ENCODE data around the gene PMPCA.
A peak's percentile ranks its signal among the peaks of the same experiment; 100 is the strongest.

PMPCA gene

DNA sequence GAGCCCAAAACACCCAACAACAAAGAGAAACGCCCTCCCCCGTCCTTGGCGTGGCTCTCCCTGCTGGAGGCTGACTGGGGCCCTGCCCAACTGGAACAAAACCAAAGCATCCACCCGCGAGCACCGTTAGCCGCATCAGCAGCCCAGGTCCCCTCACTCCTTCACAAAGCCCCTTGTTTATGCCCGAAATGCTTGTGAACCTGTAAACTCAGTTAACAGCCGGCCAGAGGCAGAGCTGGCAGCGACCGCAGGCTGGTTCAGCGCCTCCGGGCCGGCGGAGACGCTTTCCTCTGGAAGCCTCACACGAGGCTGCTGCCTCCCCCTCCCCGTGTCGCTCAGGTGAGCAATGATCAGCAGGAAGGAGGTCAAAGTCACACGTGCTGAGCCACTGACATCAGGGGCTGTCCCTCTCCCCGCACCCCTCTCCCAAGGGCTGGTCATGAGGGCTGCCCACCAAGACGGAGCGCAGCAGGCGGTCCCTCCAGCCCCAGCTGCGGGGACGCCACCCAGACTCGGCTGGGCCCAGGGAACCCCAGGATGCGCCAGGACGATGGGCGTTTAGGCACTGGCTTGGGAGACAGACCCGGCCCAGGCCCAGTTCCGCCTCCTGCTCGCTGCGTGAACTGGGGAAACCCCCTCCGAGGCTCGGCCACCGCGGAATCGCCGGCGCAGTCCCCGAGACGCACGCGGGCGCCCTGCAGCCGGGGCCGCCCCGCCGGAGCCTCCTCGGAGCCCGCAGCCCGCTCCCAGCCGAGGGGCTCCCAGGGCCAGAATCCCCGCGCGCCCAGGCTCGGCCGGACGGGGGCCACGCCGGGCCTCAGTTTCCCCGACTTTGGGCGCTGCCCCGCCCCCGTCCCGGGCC is 11.1 kb upstream of the PMPCA start:
- DNase-seq (ENCODE audit: low read depth), result no peak
- no peak for TF ChIP-seq CTCF (IDR thresholded peaks at IDR 0.05; ENCODE audit: low read depth, low read length, missing control alignments)
- H3K4me3 ChIP-seq (ENCODE audit: low read depth, low read length), result peak overlapping the region; percentile 93

DNA sequence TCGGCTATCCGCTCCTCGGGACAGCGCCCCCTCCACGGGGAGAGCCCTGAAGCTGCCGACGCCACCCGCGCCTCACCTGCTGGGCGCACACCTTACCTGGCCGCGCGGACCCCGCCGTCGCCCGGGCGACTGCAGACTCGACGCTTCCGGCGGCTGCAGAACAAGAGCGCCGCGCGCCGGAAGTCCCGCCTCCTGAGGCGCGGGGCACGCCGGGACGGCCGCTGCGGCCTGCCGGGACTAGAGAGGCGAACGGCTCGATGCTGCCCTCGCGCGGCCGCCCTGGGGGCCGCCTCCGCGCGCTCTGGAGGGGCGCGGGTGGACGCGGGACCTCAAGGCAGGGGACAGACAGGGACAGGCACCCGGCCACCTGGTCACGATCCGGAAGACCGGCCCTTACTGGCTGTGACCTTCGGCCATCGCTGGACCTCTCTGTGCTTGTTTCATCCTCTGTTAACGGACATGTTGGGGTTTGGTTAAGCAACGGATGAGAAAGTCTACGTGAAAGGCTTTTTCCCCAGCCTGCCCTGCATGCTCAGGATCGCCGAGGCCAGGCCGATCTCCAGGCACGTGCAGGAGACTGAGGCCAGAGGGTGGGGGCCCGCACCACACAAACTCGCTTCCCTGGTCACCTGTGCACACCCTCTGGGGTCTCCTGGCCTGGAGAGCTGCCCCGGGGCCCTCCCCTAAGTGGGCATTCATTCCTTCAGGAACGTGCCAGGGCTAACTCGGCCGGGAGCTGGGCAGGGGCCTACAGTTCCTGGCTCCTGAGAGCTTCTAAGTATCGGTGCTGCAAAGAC is 10.2 kb upstream of the PMPCA start, which contains the start of gene SNAPC4:
TSS of gene SNAPC4 (minus strand) at position 133 of the 797 bp plus-strand sequence. CDS start 1,742 bp downstream, outside the sequence.
- TF ChIP-seq CTCF (IDR thresholded peaks at IDR 0.05; ENCODE audit: low read depth, low read length, missing control alignments), result peak; percentile 90
- H3K4me3 ChIP-seq (ENCODE audit: low read depth, low read length), result peak within 1 kb of the TSS; percentile 93
- no peak for DNase-seq (ENCODE audit: low read depth)

GRCh38 chr9:136401173-136401922 is 9.1 kb upstream of the PMPCA start:
- no peak for DNase-seq (ENCODE audit: low read depth)
- TF ChIP-seq CTCF (IDR thresholded peaks at IDR 0.05; ENCODE audit: low read depth, low read length, missing control alignments), result no peak
- H3K4me3 ChIP-seq (ENCODE audit: low read depth, low read length), result no peak overlapping the region

GRCh38 chr9:136402067-136402466 is 8.4 kb upstream of the PMPCA start:
- no peak for TF ChIP-seq CTCF (IDR thresholded peaks at IDR 0.05; ENCODE audit: low read depth, low read length, missing control alignments)
- no peak overlapping the region for H3K4me3 ChIP-seq (ENCODE audit: low read depth, low read length)
- no peak for DNase-seq (ENCODE audit: low read depth)

DNA sequence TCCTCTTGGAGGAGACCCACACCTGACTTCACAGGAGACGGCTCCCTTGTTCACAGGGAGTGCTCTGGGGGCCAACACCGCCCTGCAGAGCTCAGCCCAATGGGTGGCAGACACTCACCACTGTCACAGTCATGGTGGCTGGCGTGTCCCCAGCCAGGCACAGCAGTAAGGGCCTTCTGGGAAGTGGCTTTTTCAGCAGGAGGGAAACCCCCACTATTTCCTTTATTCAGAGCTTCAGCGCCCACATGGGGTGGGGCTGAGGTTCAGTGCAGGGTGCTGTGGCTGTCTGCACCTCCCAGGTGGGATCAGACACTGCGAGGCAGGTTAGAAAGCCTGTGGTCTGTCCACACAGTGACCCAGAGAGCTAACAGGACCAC is 6.9 kb upstream of the PMPCA start:
- no peak overlapping the region for H3K4me3 ChIP-seq (ENCODE audit: low read depth, low read length)
- TF ChIP-seq CTCF (IDR thresholded peaks at IDR 0.05; ENCODE audit: low read depth, low read length, missing control alignments), result no peak
- DNase-seq (ENCODE audit: low read depth), result no peak

DNA sequence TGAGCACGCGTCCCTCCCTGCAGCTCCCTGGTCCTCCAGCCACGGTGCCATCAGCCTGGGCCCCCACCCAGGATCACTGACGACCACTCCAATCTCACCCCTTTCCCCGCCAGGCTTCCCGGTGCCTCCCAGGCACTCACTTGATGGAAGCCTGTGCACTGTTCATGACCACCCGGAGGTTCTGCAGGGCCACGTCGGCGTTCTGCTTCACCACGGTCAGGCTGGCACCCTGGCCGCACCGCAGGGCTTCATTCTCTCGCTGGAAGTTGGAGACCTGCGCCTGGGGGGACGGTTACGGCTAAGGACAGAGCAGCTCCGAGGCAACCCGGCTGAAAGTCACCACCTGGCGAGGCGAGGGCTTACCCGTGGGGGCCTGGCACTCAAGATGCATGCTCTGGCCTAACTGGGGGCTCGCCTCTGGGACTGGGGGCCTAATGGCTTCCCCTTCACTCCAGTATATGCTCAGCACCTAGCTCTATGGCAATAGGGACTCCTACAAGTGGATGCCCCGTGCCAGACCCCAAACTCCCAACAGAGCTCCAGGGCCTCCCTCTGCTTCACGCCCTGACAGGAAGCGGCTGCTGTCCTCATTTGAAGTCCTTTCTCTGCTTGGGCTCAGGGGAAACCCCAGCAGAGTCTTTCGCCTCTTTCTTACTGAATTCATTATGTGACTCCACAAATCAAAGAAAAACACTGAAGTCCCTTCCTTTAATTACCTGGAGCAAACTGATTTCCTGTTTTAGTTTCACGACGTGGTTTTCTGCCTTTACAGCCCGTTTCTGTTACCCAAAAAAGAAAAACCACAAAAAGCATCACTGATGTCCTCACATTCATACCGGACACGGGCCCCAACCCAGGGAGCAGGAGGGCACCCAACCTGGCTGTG is 6.3 kb upstream of the PMPCA start:
- no peak for DNase-seq (ENCODE audit: low read depth)
- TF ChIP-seq CTCF (IDR thresholded peaks at IDR 0.05; ENCODE audit: low read depth, low read length, missing control alignments), result no peak
- peak overlapping the region; percentile 13 for H3K4me3 ChIP-seq (ENCODE audit: low read depth, low read length)

All from GM12864 (cell line).